ENCODE results near the gene VKORC1. TPM values are rescaled to one million over a fixed set of nuclear protein-coding genes. Genes with fewer than 3 reads are reported as not detected.

VKORC1 gene
- total RNA-seq, 4 donors from 2014 or later, result 85.6 to 128 (median 99.3) TPM

DNA sequence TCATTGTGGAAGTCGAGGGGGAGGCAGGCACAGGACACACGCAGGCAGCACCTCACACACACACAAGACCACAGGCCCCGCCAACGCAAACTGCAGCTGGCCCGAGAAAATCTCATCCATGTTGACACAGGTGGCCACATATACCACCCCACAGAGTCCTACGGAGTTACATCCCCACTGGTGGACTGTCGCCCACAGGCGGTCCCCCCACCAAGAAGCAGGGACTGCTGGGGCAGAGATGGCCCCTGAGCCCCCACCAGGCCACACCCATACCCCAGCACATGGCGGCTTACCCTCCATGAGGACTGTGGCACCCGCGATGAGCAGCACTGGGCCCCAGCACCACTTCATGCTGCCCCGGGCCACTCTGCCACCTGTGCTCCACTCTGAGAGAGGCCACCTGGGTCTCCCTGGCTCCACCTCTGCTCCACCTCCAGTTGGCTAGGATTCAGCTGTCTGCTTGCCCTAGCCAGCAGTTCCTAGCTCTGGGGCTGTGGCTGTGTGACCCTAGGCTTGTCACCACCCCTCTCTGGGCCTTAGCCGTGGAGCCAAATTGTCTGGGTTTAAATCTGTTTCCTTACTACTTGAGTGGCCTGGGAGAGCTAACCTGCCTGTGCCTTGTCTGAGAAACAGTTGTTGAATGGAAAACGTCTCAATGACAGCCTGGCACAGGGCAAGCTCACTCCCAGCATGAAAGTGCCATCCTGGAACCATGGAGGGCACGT is 6.0 kb downstream of the VKORC1 start, which contains the start of gene PRSS53:
TSS of gene PRSS53 (minus strand) at position 485 of the 725 bp plus-strand sequence. CDS start at position 351, 134 bp downstream.
- DNase-seq (ENCODE audit: low spot score) (no peak), ATAC-seq (ENCODE audit: low FRiP score) (no peak)
- TF ChIP-seq, protein P1, sequence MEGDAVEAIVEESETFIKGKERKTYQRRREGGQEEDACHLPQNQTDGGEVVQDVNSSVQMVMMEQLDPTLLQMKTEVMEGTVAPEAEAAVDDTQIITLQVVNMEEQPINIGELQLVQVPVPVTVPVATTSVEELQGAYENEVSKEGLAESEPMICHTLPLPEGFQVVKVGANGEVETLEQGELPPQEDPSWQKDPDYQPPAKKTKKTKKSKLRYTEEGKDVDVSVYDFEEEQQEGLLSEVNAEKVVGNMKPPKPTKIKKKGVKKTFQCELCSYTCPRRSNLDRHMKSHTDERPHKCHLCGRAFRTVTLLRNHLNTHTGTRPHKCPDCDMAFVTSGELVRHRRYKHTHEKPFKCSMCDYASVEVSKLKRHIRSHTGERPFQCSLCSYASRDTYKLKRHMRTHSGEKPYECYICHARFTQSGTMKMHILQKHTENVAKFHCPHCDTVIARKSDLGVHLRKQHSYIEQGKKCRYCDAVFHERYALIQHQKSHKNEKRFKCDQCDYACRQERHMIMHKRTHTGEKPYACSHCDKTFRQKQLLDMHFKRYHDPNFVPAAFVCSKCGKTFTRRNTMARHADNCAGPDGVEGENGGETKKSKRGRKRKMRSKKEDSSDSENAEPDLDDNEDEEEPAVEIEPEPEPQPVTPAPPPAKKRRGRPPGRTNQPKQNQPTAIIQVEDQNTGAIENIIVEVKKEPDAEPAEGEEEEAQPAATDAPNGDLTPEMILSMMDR (IDR thresholded peaks at IDR 0.05), result no peak

DNA sequence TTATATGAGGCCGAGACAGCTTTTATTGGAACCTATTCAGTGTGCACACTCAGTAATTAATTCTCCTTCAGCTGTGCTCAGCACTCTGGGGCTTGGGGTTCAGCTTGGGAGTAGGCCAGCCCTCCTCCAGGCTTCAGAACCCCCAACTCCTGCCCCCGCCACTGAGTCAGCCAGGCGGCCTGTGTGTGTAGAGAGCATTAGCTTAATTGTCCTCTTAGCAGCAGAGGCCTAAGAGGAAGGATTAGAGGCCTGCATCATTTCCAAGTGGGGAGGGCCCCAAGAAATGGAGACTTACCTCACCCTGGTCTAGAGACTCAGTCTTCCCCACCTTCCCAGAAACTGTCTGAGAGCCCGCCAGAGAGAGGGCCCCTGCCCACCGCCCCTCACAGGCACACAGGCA is 6.6 kb downstream of the VKORC1 start:
- no peak for DNase-seq (ENCODE audit: low spot score)
- TF ChIP-seq, protein P1 (IDR thresholded peaks at IDR 0.05), result no peak
- ATAC-seq (ENCODE audit: low FRiP score), result no peak

DNA sequence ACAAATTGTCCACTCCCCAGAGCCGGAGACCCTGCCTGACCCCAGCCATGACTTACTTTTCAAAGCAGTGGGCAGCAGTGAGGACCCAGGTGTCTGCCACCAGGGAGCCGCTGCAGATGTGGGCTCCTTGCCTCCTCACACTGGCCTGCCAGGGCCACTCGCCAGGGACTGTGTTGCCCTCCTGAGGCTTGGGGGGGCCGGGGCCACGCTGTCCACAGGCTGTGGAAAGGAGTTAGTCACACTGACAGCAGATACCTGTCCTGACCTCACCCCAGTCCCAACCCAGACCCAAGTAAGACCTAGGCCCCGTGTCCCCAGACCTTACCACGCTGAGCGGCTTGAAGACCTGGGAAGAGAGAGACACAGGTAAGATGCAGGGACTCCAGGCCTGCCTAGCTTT is 7.1 kb downstream of the VKORC1 start:
- DNase-seq (ENCODE audit: low spot score) (no peak), ATAC-seq (ENCODE audit: low FRiP score) (no peak)
- TF ChIP-seq, protein P1 (IDR thresholded peaks at IDR 0.05), result no peak

DNA sequence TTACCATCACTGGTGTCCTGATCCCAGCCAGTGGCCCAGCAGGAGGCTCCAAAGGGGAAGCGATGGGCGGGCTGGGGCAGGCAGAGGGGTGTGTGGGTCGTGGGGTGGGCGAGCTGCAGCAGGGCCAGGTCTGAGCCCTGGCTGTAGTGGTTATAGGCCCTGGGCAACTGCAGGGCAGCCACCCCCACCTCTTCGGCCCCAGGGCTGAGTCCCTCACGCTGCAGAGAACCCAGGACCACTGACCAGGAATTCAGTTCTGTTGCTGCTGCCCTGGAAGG is 8.0 kb downstream of the VKORC1 start:
- ATAC-seq (ENCODE audit: low FRiP score) (no peak), DNase-seq (ENCODE audit: low spot score) (no peak)
- TF ChIP-seq, protein P1 (IDR thresholded peaks at IDR 0.05), result no peak

DNA sequence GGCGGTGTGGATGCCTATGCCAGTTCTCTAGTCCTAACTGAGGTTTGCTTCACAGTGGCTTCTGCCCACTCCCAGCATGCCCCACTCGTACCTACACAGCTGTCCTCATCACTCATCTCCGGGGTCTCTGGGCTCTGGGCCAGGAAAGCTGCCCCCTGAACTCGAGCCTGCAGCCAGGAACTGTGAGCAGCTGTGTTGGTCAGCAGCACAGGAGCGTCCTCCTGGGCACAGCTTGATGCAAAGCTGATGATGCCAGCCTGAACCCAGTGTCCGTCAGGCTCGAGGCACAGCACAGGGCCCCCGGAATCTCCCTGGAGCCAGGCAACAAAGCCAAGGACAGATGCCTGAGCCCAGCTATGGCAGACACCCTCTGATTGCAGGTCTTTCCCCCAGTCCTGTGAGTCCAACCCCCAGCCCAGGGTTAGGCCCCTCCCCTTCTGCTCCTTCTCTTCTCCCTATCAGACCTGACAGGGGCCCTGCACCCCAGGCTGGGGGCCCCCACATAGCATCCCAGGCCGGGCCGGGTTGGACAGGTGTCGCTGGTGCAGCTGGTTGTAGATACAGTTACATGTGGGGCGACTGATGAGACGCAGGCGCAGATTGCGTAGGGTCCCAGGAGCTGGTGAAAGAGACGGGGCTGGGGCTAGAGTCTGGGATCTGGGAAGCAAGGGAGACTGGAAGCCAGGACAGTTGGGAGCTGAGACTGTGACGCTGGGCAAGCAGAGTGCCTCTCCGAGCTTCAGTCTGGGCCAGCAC is 8.5 kb downstream of the VKORC1 start:
- TF ChIP-seq, protein P1 (IDR thresholded peaks at IDR 0.05), result no peak
- DNase-seq (ENCODE audit: low spot score), result no peak
- no peak for ATAC-seq (ENCODE audit: low FRiP score)

DNA sequence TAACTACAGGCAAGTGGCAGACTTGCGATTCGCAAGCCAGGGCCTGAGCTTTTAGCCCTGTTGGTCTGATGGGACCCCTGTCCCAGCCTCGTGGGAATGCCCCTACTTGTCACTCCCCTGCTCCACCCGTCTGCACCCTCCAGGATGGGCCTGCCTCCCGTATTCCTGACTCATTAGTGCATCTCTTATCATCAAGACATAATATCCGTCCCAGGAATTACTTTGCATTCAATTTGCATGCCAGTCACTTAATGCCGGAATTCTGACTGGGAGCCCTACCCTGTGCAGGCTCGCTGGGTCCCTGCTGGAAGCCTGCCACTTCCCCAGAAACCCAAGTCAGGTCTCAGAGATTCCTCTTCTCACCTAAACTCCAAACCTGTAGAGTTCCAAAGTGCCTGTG is 9.2 kb downstream of the VKORC1 start:
- no peak for ATAC-seq (ENCODE audit: low FRiP score)
- no peak for DNase-seq (ENCODE audit: low spot score)
- TF ChIP-seq, protein P1 (IDR thresholded peaks at IDR 0.05), result no peak

Measured in omental fat pad (tissue), 4 donors.